SK-N-SH (cell line): ENCODE data around the gene TES. TPM values are rescaled to one million over a fixed set of nuclear protein-coding genes. Genes with fewer than 3 reads are reported as not detected.

ENCODE experiments used
- CTCF ChIA-PET: fragments of 300-600, 350-600 bp; formaldehyde crosslinking; extraction: SDS; loops from one replicate; lab custom pipeline; 2021; lab: Yijun Ruan, JAX
- POLR2A ChIA-PET: fragments of 350-600 bp; sonication (Branson Sonifier 250); formaldehyde crosslinking; extraction: SDS; loops from one replicate; lab custom pipeline; 2020; ENCODE audit warnings: antibody characterized with exemption, inconsistent platforms; lab: Yijun Ruan, JAX
- DNase-seq: peaks from one replicate; pipeline ENCODE4 v3.0.0; 2012
- H2AFZ ChIP-seq: fragments of 200-600 bp; sonication (generic); 2 replicates; pipeline ENCODE4 v1.8.1; 2016; ENCODE audit warnings: antibody characterized with exemption, mild to moderate bottlenecking, low read depth
- H3F3A ChIP-seq: fragments of 200-600 bp; sonication (generic); replicated peaks from 2 replicates; pipeline ENCODE3; 2016; ENCODE audit warnings: antibody characterized with exemption, mild to moderate bottlenecking; ENCODE audit not compliant: insufficient read depth
- H3K27ac ChIP-seq, 2 experiments: fragments of 200-500 bp in 1 of 2; fragments of 200-600 bp in 1 of 2; sonication (Bioruptor generic) in 1 of 2; sonication (generic), shearing (Covaris generic) in 1 of 2; 2 replicates each; pipeline versions ENCODE4 v1.5.1 to v1.6.1; 2014 to 2016; ENCODE audit warnings: low read depth in 2 of 2, inconsistent platforms in 1 of 2, low read length in 1 of 2, mild to moderate bottlenecking in 1 of 2, mixed read lengths in 1 of 2
- H3K27me3 ChIP-seq: fragments of 200-600 bp; sonication (generic), shearing (Covaris generic); 2 replicates; pipeline ENCODE4 v1.6.1; 2016; ENCODE audit warnings: mixed run types; ENCODE audit not compliant: insufficient read depth
- H3K36me3 ChIP-seq, 2 experiments: fragments of 200-500 bp in 1 of 2; fragments of 200-600 bp in 1 of 2; sonication (Bioruptor generic) in 1 of 2; sonication (generic) in 1 of 2; replicated peaks in 1 of 2; 2 replicates each; pipeline versions ENCODE3 to v1.5.1; 2014 to 2016; ENCODE audit warnings: low read length in 1 of 2, mild to moderate bottlenecking in 1 of 2; ENCODE audit not compliant: insufficient read depth in 2 of 2, control insufficient read depth in 1 of 2
- H3K4me1 ChIP-seq, 2 experiments: fragments of 200-500 bp in 1 of 2; fragments of 200-600 bp in 1 of 2; sonication (Bioruptor generic) in 1 of 2; sonication (generic), shearing (Covaris generic) in 1 of 2; 2 replicates each; pipeline versions ENCODE4 v1.5.1 to v1.6.1; 2014 to 2016; ENCODE audit warnings: low read depth in 1 of 2, low read length in 1 of 2, mixed run types in 1 of 2; ENCODE audit not compliant: insufficient read depth in 2 of 2, control insufficient read depth in 1 of 2
- H3K4me2 ChIP-seq: fragments of 200-600 bp; sonication (generic), shearing (Covaris generic); 2 replicates; pipeline ENCODE4 v1.6.1; 2017; ENCODE audit warnings: mixed run types
- H3K4me3 ChIP-seq, 2 experiments: fragments of 200-500 bp in 1 of 2; fragments of 200-600 bp in 1 of 2; sonication (Bioruptor generic) in 1 of 2; sonication (generic), shearing (Covaris generic) in 1 of 2; 2 replicates each; pipeline versions ENCODE4 v1.5.1 to v1.8.1; 2014 to 2016; ENCODE audit warnings: low read depth in 2 of 2, inconsistent platforms in 1 of 2, low read length in 1 of 2, mild to moderate bottlenecking in 1 of 2, mixed read lengths in 1 of 2, moderate library complexity in 1 of 2
- H3K79me2 ChIP-seq: fragments of 200-600 bp; sonication (generic); 2 replicates; pipeline ENCODE4 v1.8.1; 2017; ENCODE audit warnings: mild to moderate bottlenecking; ENCODE audit not compliant: insufficient read depth
- H3K9ac ChIP-seq: fragments of 200-600 bp; sonication (generic); 2 replicates; pipeline ENCODE4 v1.6.1; 2017; ENCODE audit warnings: mixed run types
- H3K9me2 ChIP-seq: fragments of 200-600 bp; sonication (generic); 2 replicates; pipeline ENCODE4 v1.6.1; 2017; ENCODE audit warnings: mixed run types
- H3K9me3 ChIP-seq: fragments of 200-600 bp; sonication (generic); 2 replicates; pipeline ENCODE4 v1.6.1; 2017; ENCODE audit warnings: mixed run types, mild to moderate bottlenecking, moderate library complexity
- H4K20me1 ChIP-seq: fragments of 200-600 bp; sonication (generic); 2 replicates; pipeline ENCODE4 v1.6.1; 2017; ENCODE audit warnings: mild to moderate bottlenecking, mixed run types; ENCODE audit not compliant: insufficient read depth
- CTCF ChIP-seq: fragments of 200-600 bp; sonication (generic); IDR thresholded peaks from 2 replicates; pipeline ENCODE4 v1.6.1; 2017; ENCODE audit warnings: antibody characterized with exemption, mild to moderate bottlenecking, moderate library complexity
- EP300 ChIP-seq, 2 experiments: IDR thresholded peaks; 2 replicates each; pipeline versions ENCODE4 v1.4.0 to v1.6.1; 2012; ENCODE audit warnings: borderline replicate concordance in 1 of 2, low read depth in 1 of 2, low read length in 1 of 2
- FOSL2 ChIP-seq: IDR thresholded peaks from 2 replicates; pipeline ENCODE4 v1.4.0; 2012; ENCODE audit warnings: low read depth, mild to moderate bottlenecking, moderate library complexity, borderline replicate concordance
- FOXM1 ChIP-seq: IDR thresholded peaks from 2 replicates; pipeline ENCODE4 v1.4.0; 2012; ENCODE audit warnings: low read depth, mild to moderate bottlenecking
- GABPA ChIP-seq: IDR thresholded peaks from 2 replicates; pipeline ENCODE4 v1.4.0; 2012; ENCODE audit warnings: low read depth, mild to moderate bottlenecking
- JUND ChIP-seq: IDR thresholded peaks from 2 replicates; pipeline ENCODE4 v1.4.0; 2012
- MAX ChIP-seq: IDR thresholded peaks from 2 replicates; pipeline ENCODE4 v1.4.0; 2012; ENCODE audit warnings: low read depth
- MEF2A ChIP-seq: IDR thresholded peaks from 2 replicates; pipeline ENCODE4 v1.4.0; 2012; ENCODE audit warnings: low read depth, borderline replicate concordance
- NFIC ChIP-seq: IDR thresholded peaks from 2 replicates; pipeline ENCODE4 v1.4.0; 2012; ENCODE audit warnings: borderline replicate concordance
- NRF1 ChIP-seq: IDR thresholded peaks from 2 replicates; pipeline ENCODE4 v1.6.1; 2012; ENCODE audit warnings: low read depth, mild to moderate bottlenecking, low read length
- RAD21 ChIP-seq: IDR thresholded peaks from 2 replicates; pipeline ENCODE4 v1.6.1; 2012; ENCODE audit warnings: mild to moderate bottlenecking, low read length
- RCOR1 ChIP-seq: fragments of 150-350 bp; IDR thresholded peaks from 2 replicates; pipeline ENCODE4 v1.6.1; 2017; ENCODE audit warnings: antibody characterized with exemption, low read length
- RFX5 ChIP-seq: IDR thresholded peaks from 2 replicates; pipeline ENCODE4 v1.6.1; 2012; ENCODE audit warnings: mild to moderate bottlenecking, improper control_type of control experiment, low read length
- RXRA ChIP-seq: IDR thresholded peaks from 2 replicates; pipeline ENCODE4 v1.4.0; 2012; ENCODE audit warnings: low read depth, mild to moderate bottlenecking, borderline replicate concordance
- SIN3A ChIP-seq: IDR thresholded peaks from 2 replicates; pipeline ENCODE4 v1.6.1; 2012; ENCODE audit warnings: low read depth, mild to moderate bottlenecking, low read length, moderate library complexity, borderline replicate concordance
- SMC3 ChIP-seq: IDR thresholded peaks from 2 replicates; pipeline ENCODE4 v1.6.1; 2012; ENCODE audit warnings: low read depth, low read length, improper control_type of control experiment
- WGBS: methylation state at CpG from one replicate; pipeline ENCODE4 v1.1.6; 2017; ENCODE audit warnings: low lambda C conversion rate; 5-methylcytosine and 5-hydroxymethylcytosine counted together
- polyA plus RNA-seq, 3 experiments: library from polyadenylated mRNA; depleted of rRNA; stranded (reverse); fragments of >200 nt; gene quantifications; 2 replicates each; pipeline ENCODE4 v1.2.3, GENCODE V29; 2012
- TF ChIP-seq, protein P1 (sequence below): IDR thresholded peaks from 2 replicates; pipeline ENCODE4; 2012

Gene TES
- polyA plus RNA-seq, 1 of the 3 experiments (the other 2 are of a cell fraction), result 9.5 TPM

DNA sequence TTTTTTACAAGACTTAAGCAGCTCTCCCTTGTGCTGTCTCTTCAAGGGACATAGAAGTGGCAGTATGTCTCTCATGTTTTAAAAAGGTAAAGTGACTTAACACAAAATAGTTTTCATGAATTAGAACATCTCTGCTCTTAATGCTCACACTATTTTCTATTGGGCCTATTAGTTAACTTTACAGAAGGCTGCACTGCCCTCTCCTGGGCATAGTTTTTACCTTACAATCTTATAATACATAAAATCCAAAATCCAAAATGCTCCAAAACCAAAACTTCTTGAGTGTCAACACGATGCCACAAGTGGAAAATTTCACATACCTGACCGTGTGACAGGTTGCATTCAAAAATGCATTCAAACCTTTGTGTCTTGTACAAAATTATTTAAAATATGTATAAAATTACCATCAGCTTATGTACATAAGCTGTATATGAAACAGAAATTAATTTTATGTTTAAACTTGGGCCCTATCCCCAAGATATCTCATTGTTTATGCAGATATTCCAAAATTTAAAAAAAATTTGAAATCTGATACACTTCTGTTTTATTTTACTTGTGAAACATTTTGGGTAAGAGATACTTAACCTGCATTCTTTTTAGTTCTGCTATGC, 25.8 kb downstream of the TES start:
- H3K9ac ChIP-seq, result no peak overlapping the region
- H3K4me2 ChIP-seq, result no peak overlapping the region
- H2AFZ ChIP-seq, result no peak overlapping the region
- H3K9me2 ChIP-seq, result no peaks in the 10 kb centered on the region
- ChIA-PET CTCF (interaction anchor here (0.6 to 14.7 kb wide), 42 partner anchors 11 to 1094 kb away, joined by 3 to 428 read pairs (median 5); partner anchors contain the start of gene TES), POLR2A (no interaction called here)
- H3K9me3 ChIP-seq, result no peaks in the 10 kb centered on the region
- peaks cover 18 to 19% of the 10 kb centered on the region in 2 experiments; a peak in 3 of 4 replicates for H3K4me1 ChIP-seq
- no peaks in the 10 kb centered on the region for H3K27me3 ChIP-seq
- H3K36me3 ChIP-seq, result peaks cover 0 to 11% of the 10 kb centered on the region in 2 experiments
- peak; percentile 35 for DNase-seq
- WGBS, result 5% methylated on average over 2 of the region's 2 CpGs
- H3K4me3 ChIP-seq, result no peak overlapping the region
- H3F3A ChIP-seq, result peaks cover 15% of the 10 kb centered on the region
- H3K27ac ChIP-seq, result no peak overlapping the region
- TF ChIP-seq CTCF (peak; percentile 95), SMC3 (peak; percentile 85), RAD21 (peak; percentile 93), FOSL2 (no peak), NFIC (no peak), EP300 (IDR thresholded peaks at IDR 0.05; ENCODE audit: borderline replicate concordance in 1 of 2, low read depth in 1 of 2, low read length in 1 of 2) (no peak)
- TF ChIP-seq, all 33 proteins: peak for 3
- Histone ChIP-seq H3K79me2 (no peaks in the 10 kb centered on the region), H4K20me1 (no peaks in the 10 kb centered on the region)

- Histone ChIP-seq H3K27ac (no peak overlapping the region; a peak in 1 of 4 replicates), H3K9ac (no peak overlapping the region), H4K20me1 (no peaks in the 10 kb centered on the region), H3F3A (peaks cover 5% of the 10 kb centered on the region), H3K9me2 (no peaks in the 10 kb centered on the region), H3K4me3 (no peak overlapping the region), H3K79me2 (no peaks in the 10 kb centered on the region), H3K27me3 (no peaks in the 10 kb centered on the region), H3K9me3 (no peaks in the 10 kb centered on the region), H2AFZ (no peak overlapping the region), H3K36me3 (peaks cover 0 to 14% of the 10 kb centered on the region in 2 experiments), H3K4me2 (no peak overlapping the region), H3K4me1 (peaks cover 7 to 9% of the 10 kb centered on the region in 2 experiments; a peak in 3 of 4 replicates)
- ChIA-PET POLR2A (no interaction called here), CTCF (interaction anchor here (0.7 to 14.7 kb wide), 7 partner anchors 11 to 288 kb away, joined by 3 to 428 read pairs (median 78); no protein-coding TSS in a partner anchor)
- WGBS, result 82% methylated on average over 3 of the region's 3 CpGs
- no peak for TF ChIP-seq RCOR1
- no peak for TF ChIP-seq MAX
- no peak for TF ChIP-seq RXRA
- TF ChIP-seq, protein P1, sequence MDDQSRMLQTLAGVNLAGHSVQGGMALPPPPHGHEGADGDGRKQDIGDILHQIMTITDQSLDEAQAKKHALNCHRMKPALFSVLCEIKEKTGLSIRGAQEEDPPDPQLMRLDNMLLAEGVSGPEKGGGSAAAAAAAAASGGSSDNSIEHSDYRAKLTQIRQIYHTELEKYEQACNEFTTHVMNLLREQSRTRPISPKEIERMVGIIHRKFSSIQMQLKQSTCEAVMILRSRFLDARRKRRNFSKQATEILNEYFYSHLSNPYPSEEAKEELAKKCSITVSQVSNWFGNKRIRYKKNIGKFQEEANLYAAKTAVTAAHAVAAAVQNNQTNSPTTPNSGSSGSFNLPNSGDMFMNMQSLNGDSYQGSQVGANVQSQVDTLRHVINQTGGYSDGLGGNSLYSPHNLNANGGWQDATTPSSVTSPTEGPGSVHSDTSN, result no peak
- no peak for TF ChIP-seq NFIC
- TF ChIP-seq NRF1, result no peak
- no peak for TF ChIP-seq MEF2A
- TF ChIP-seq JUND, result no peak
- TF ChIP-seq RFX5, result no peak
- no peak for TF ChIP-seq GABPA
- TF ChIP-seq SIN3A, result no peak
- TF ChIP-seq FOXM1, result no peak
- DNase-seq, result no peak
These were observed 28.7 kb downstream of the TES start for GRCh38 chr7:116239020-116239419.
